ENCODE data around the gene FAM110A. TPM values are rescaled to one million over a fixed set of nuclear protein-coding genes. Genes with fewer than 3 reads are reported as not detected.

The FAM110A gene
- total RNA-seq, 1 donor: 10.6 TPM

GRCh38 chr20:831251-831650, 2.3 kb upstream of the FAM110A start:
- no peak overlapping the region for H3K4me3 ChIP-seq (ENCODE audit: low read length)
- peaks cover 35% of the 10 kb centered on the region for H3K4me1 ChIP-seq (ENCODE audit: insufficient read depth, low read length)
- H3K27me3 ChIP-seq (ENCODE audit: insufficient read depth, low read length): no peaks in the 10 kb centered on the region
- H3K9me3 ChIP-seq (ENCODE audit: low read depth, low read length): no peaks in the 10 kb centered on the region

- Histone ChIP-seq H3K4me3 (ENCODE audit: low read length) (no peak overlapping the region), H3K9me3 (ENCODE audit: low read depth, low read length) (no peaks in the 10 kb centered on the region), H3K27me3 (ENCODE audit: insufficient read depth, low read length) (no peaks in the 10 kb centered on the region), H3K4me1 (ENCODE audit: insufficient read depth, low read length) (peaks cover 41% of the 10 kb centered on the region)
Measured at GRCh38 chr20:831956-832355, 1.6 kb upstream of the FAM110A start.

- H3K27me3 ChIP-seq (ENCODE audit: insufficient read depth, low read length): no peaks in the 10 kb centered on the region
- peak overlapping the region; percentile 92 for H3K4me3 ChIP-seq (ENCODE audit: low read length)
- H3K4me1 ChIP-seq (ENCODE audit: insufficient read depth, low read length): peaks cover 52% of the 10 kb centered on the region
- H3K9me3 ChIP-seq (ENCODE audit: low read depth, low read length): no peaks in the 10 kb centered on the region
Measured at GRCh38 chr20:833121-833449, 430 bp upstream of the FAM110A start.

GRCh38 chr20:834151-834746, 734 bp downstream of the FAM110A start:
- H3K4me1 ChIP-seq (ENCODE audit: insufficient read depth, low read length): peaks cover 58% of the 10 kb centered on the region
- no peaks in the 10 kb centered on the region for H3K27me3 ChIP-seq (ENCODE audit: insufficient read depth, low read length)
- peak overlapping the region; percentile 92 for H3K4me3 ChIP-seq (ENCODE audit: low read length)
- no peaks in the 10 kb centered on the region for H3K9me3 ChIP-seq (ENCODE audit: low read depth, low read length)

GRCh38 chr20:835608-836045, 2.1 kb downstream of the FAM110A start:
- H3K4me3 ChIP-seq (ENCODE audit: low read length): no peak overlapping the region
- H3K27me3 ChIP-seq (ENCODE audit: insufficient read depth, low read length): no peaks in the 10 kb centered on the region
- peaks cover 59% of the 10 kb centered on the region for H3K4me1 ChIP-seq (ENCODE audit: insufficient read depth, low read length)
- no peaks in the 10 kb centered on the region for H3K9me3 ChIP-seq (ENCODE audit: low read depth, low read length)

- H3K9me3 ChIP-seq (ENCODE audit: low read depth, low read length): no peaks in the 10 kb centered on the region
- H3K27me3 ChIP-seq (ENCODE audit: insufficient read depth, low read length): no peaks in the 10 kb centered on the region
- H3K4me1 ChIP-seq (ENCODE audit: insufficient read depth, low read length): peaks cover 65% of the 10 kb centered on the region
- H3K4me3 ChIP-seq (ENCODE audit: low read length): no peak overlapping the region
Measured at GRCh38 chr20:836190-836589, 2.7 kb downstream of the FAM110A start.

- H3K9me3 ChIP-seq (ENCODE audit: low read depth, low read length): no peaks in the 10 kb centered on the region
- H3K4me1 ChIP-seq (ENCODE audit: insufficient read depth, low read length): peaks cover 79% of the 10 kb centered on the region
- peaks cover 10% of the 10 kb centered on the region for H3K27me3 ChIP-seq (ENCODE audit: insufficient read depth, low read length)
- no peak overlapping the region for H3K4me3 ChIP-seq (ENCODE audit: low read length)
Measured at GRCh38 chr20:839015-839414, 5.5 kb downstream of the FAM110A start.

GRCh38 chr20:839626-840025, 6.1 kb downstream of the FAM110A start:
- Histone ChIP-seq H3K9me3 (ENCODE audit: low read depth, low read length) (no peaks in the 10 kb centered on the region), H3K4me3 (ENCODE audit: low read length) (no peak overlapping the region), H3K27me3 (ENCODE audit: insufficient read depth, low read length) (peaks cover 10% of the 10 kb centered on the region), H3K4me1 (ENCODE audit: insufficient read depth, low read length) (peaks cover 79% of the 10 kb centered on the region)

- H3K4me3 ChIP-seq (ENCODE audit: low read length): no peak overlapping the region
- H3K27me3 ChIP-seq (ENCODE audit: insufficient read depth, low read length): peaks cover 10% of the 10 kb centered on the region
Measured at GRCh38 chr20:840503-840857, 7.0 kb downstream of the FAM110A start.

GRCh38 chr20:840858-841567, 7.5 kb downstream of the FAM110A start:
- Histone ChIP-seq H3K4me1 (ENCODE audit: insufficient read depth, low read length) (peaks cover 79% of the 10 kb centered on the region), H3K27me3 (ENCODE audit: insufficient read depth, low read length) (peaks cover 10% of the 10 kb centered on the region), H3K9me3 (ENCODE audit: low read depth, low read length) (no peaks in the 10 kb centered on the region), H3K4me3 (ENCODE audit: low read length) (peak overlapping the region; percentile 18)

More at GRCh38 chr20:840503-840857, 7.0 kb downstream of the FAM110A start:
- Histone ChIP-seq H3K9me3 (ENCODE audit: low read depth, low read length) (no peaks in the 10 kb centered on the region), H3K4me1 (ENCODE audit: insufficient read depth, low read length) (peaks cover 79% of the 10 kb centered on the region)

GRCh38 chr20:841568-842546, 8.3 kb downstream of the FAM110A start:
- peaks cover 80% of the 10 kb centered on the region for H3K4me1 ChIP-seq (ENCODE audit: insufficient read depth, low read length)
- H3K4me3 ChIP-seq (ENCODE audit: low read length): peak overlapping the region; percentile 18
- H3K27me3 ChIP-seq (ENCODE audit: insufficient read depth, low read length): peaks cover 10% of the 10 kb centered on the region
- no peaks in the 10 kb centered on the region for H3K9me3 ChIP-seq (ENCODE audit: low read depth, low read length)

GRCh38 chr20:842547-842940, 9.0 kb downstream of the FAM110A start:
- Histone ChIP-seq H3K4me1 (ENCODE audit: insufficient read depth, low read length) (peaks cover 80% of the 10 kb centered on the region), H3K27me3 (ENCODE audit: insufficient read depth, low read length) (peaks cover 10% of the 10 kb centered on the region), H3K9me3 (ENCODE audit: low read depth, low read length) (no peaks in the 10 kb centered on the region), H3K4me3 (ENCODE audit: low read length) (no peak overlapping the region)

- H3K9me3 ChIP-seq (ENCODE audit: low read depth, low read length): no peaks in the 10 kb centered on the region
- no peak overlapping the region for H3K4me3 ChIP-seq (ENCODE audit: low read length)
- H3K27me3 ChIP-seq (ENCODE audit: insufficient read depth, low read length): peaks cover 10% of the 10 kb centered on the region
- peaks cover 80% of the 10 kb centered on the region for H3K4me1 ChIP-seq (ENCODE audit: insufficient read depth, low read length)
Measured at GRCh38 chr20:843912-844311, 10.4 kb downstream of the FAM110A start.

- Histone ChIP-seq H3K9me3 (ENCODE audit: low read depth, low read length) (no peaks in the 10 kb centered on the region), H3K4me1 (ENCODE audit: insufficient read depth, low read length) (peaks cover 80% of the 10 kb centered on the region), H3K27me3 (ENCODE audit: insufficient read depth, low read length) (peaks cover 10% of the 10 kb centered on the region), H3K4me3 (ENCODE audit: low read length) (peak overlapping the region; percentile 44)
Measured at GRCh38 chr20:844473-845225, 11.1 kb downstream of the FAM110A start.
